NCI-H345 treated with DMSO at 0.1 percent for 48 hours (cell line): Measurements from ENCODE around the gene TMC2.
"Not testable (repeated sequence)": the region's sequence is repeated elsewhere in the genome, so short reads cannot be mapped to it uniquely, and the experiment has no call there.

Experiments used
- DNase-seq: peaks from one replicate; lab custom pipeline; 2025; ENCODE audit not compliant: unreplicated experiment; lab: John Stamatoyannopoulos, UW

The TMC2 gene

GRCh38 chr20:2524709-2525506 lies 11.5 kb upstream of the TMC2 start:
- DNase-seq = peak; percentile 72

- not testable (repeated sequence) for DNase-seq
Observed at GRCh38 chr20:2526218-2526583, 10.2 kb upstream of the TMC2 start.

GRCh38 chr20:2527762-2528161 lies 8.6 kb upstream of the TMC2 start:
- no peak for DNase-seq

GRCh38 chr20:2528671-2529271 lies 7.6 kb upstream of the TMC2 start:
- no peak for DNase-seq

- no peak for DNase-seq
Observed at GRCh38 chr20:2533118-2533517, 3.3 kb upstream of the TMC2 start.

- DNase-seq = no peak
Observed at GRCh38 chr20:2535711-2536559, 438 bp upstream of the TMC2 start.

- DNase-seq = no peak
Observed at GRCh38 chr20:2537101-2537500, 728 bp downstream of the TMC2 start.

GRCh38 chr20:2538356-2538755 lies 2.0 kb downstream of the TMC2 start:
- no peak for DNase-seq

GRCh38 chr20:2538931-2539720 lies 2.8 kb downstream of the TMC2 start:
- no peak for DNase-seq

GRCh38 chr20:2541940-2542339 lies 5.6 kb downstream of the TMC2 start:
- DNase-seq = no peak

GRCh38 chr20:2542361-2542760 lies 6.0 kb downstream of the TMC2 start:
- DNase-seq = no peak

- no peak for DNase-seq
Observed at GRCh38 chr20:2544211-2544610, 7.8 kb downstream of the TMC2 start.

GRCh38 chr20:2545594-2545993 lies 9.2 kb downstream of the TMC2 start:
- DNase-seq = no peak

- DNase-seq = no peak
Observed at GRCh38 chr20:2557873-2558580, 21.7 kb downstream of the TMC2 start.

- no peak for DNase-seq
Observed at GRCh38 chr20:2558581-2559278, 22.4 kb downstream of the TMC2 start.

GRCh38 chr20:2559279-2559626 lies 22.9 kb downstream of the TMC2 start:
- DNase-seq = no peak

GRCh38 chr20:2559651-2560050 lies 23.3 kb downstream of the TMC2 start:
- no peak for DNase-seq

- no peak for DNase-seq
Observed at GRCh38 chr20:2563116-2563515, 26.7 kb downstream of the TMC2 start.

- DNase-seq = no peak
Observed at GRCh38 chr20:2564406-2564805, 28.0 kb downstream of the TMC2 start.

GRCh38 chr20:2575682-2576081 lies 39.3 kb downstream of the TMC2 start:
- DNase-seq = no peak
